IPS-15b (cell line): ENCODE results near the gene TGFBR2.

Experiments
- H3K27me3 ChIP-seq: one replicate; pipeline ENCODE4 v1.6.1; 2013; ENCODE audit warnings: low read length; ENCODE audit not compliant: control insufficient read depth, insufficient read depth
- H3K36me3 ChIP-seq: one replicate; pipeline ENCODE4 v1.6.1; 2013; ENCODE audit warnings: low read length; ENCODE audit not compliant: control insufficient read depth, insufficient read depth
- H3K4me1 ChIP-seq: one replicate; pipeline ENCODE4 v1.6.1; 2013; ENCODE audit warnings: mild to moderate bottlenecking, low read length; ENCODE audit not compliant: control insufficient read depth, insufficient read depth
- H3K4me3 ChIP-seq: one replicate; pipeline ENCODE4 v1.5.1; 2013; ENCODE audit warnings: low read depth, low read length
- H3K9ac ChIP-seq: one replicate; pipeline ENCODE4 v1.6.1; 2013; ENCODE audit warnings: low read depth, mild to moderate bottlenecking, low read length
- H3K9me3 ChIP-seq: one replicate; pipeline ENCODE4 v1.6.1; 2013; ENCODE audit warnings: mild to moderate bottlenecking, low read length; ENCODE audit not compliant: control insufficient read depth, insufficient read depth

Gene TGFBR2

DNA sequence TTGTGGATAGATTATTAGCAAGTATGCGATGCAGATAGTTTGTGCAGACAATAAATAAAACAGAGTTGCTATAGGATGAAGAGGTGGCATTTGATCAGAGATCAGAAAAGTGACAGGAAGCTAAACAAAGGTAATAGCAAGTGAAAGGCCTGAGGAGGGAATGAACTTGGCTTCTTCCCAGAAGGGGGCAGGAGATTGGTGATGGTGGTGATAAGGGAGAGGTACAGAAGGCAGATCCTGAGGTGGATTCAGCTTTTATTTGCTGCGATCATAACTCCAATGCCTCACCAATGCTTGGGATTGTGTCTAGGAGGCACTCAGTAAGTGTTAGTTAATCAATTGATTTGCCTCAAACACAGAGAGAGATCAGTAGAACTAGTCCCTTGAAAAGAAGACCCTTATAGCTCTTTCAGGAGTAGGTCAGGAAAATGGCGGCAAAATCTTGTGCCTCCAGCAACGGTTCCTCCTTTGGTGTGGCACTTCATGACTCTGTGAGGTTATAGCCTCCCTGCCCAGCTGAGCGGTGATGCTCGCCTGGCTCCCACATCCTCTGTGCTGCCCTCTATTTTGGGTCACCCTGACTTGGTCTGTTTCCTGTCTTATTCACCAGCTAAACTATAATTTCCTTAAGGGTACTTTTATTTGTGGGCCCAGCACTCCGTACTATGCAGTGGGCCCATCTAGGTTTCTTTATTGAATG, 37.5 kb downstream of the TGFBR2 start:
- Histone ChIP-seq H3K4me1 (peaks cover 4% of the 10 kb centered on the region), H3K9ac (no peak overlapping the region)

DNA sequence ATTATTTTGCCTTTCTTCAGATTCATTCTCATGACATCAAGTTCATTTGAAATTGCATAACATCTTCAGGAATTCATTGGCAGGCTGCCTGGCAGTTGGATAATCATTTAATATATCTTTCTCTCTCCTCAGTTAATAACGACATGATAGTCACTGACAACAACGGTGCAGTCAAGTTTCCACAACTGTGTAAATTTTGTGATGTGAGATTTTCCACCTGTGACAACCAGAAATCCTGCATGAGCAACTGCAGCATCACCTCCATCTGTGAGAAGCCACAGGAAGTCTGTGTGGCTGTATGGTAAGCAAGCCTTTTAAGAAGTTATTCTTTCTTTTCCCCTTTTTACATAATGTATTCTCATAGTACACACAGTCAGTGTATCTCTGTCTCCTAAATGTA, 38.2 kb downstream of the TGFBR2 start:
- Histone ChIP-seq H3K27me3 (no peaks in the 10 kb centered on the region), H3K4me3 (no peak overlapping the region), H3K4me1 (peaks cover 8% of the 10 kb centered on the region), H3K9ac (no peak overlapping the region), H3K9me3 (no peaks in the 10 kb centered on the region), H3K36me3 (no peaks in the 10 kb centered on the region)

More for the DNA sequence above, 37.5 kb downstream of the TGFBR2 start:
- Histone ChIP-seq H3K4me3 (no peak overlapping the region), H3K9me3 (no peaks in the 10 kb centered on the region), H3K27me3 (no peaks in the 10 kb centered on the region), H3K36me3 (no peaks in the 10 kb centered on the region)

DNA sequence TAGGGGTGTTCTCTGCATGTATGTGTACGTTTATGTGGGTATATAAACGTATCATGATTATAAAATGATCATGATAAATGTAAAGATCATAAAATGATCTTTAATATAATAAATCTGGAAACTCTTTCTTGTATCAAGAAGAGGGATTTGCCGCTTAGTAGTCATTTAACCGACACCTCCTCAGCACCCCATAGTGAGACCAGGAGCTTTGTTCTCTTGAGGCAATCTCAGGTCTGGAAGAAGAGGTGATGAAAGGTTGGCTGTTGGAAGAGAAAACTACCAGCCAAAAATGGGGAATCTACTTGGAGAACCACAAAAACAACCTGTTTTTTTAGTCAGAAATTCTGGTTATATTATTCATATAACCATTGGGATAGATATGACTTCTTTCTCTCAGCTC, 38.7 kb downstream of the TGFBR2 start:
- Histone ChIP-seq H3K9ac (no peak overlapping the region), H3K36me3 (no peaks in the 10 kb centered on the region), H3K4me1 (peaks cover 8% of the 10 kb centered on the region), H3K27me3 (no peaks in the 10 kb centered on the region), H3K9me3 (no peaks in the 10 kb centered on the region), H3K4me3 (no peak overlapping the region)

DNA sequence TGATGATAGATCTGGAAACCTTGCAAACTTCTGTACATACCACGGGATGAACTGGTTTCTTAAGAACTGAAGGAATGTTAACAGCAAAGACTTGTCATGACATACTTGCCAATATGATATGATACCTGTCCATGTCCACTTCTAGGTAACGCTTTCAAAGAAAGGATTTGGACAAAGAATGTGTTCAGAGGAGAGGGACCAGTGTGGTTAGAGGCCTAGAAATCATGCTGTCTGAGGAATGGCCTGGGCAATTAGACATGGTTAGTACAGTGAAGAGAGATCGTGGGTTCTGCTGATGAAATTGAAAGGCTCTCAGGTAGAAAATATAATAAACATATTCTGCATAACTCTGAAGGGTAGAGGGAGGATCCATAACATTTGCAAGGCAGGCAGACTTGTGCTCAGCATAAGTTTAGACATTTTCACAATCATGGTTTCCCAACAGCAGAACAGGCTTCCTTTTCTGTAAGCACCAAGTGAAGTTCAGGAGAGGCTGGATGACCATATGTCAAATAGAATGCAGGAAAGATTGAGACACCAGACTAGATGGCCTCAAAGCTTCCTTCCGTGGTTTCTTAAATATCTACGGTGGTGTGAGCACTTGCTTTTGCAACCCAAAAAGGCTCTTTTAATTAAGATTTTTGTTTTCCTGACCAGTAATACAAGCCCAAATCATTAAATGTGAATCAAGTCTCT, 39.9 kb downstream of the TGFBR2 start:
- Histone ChIP-seq H3K4me1 (peaks cover 8% of the 10 kb centered on the region), H3K9me3 (no peaks in the 10 kb centered on the region), H3K9ac (no peak overlapping the region), H3K27me3 (no peaks in the 10 kb centered on the region), H3K4me3 (no peak overlapping the region), H3K36me3 (no peaks in the 10 kb centered on the region)

DNA sequence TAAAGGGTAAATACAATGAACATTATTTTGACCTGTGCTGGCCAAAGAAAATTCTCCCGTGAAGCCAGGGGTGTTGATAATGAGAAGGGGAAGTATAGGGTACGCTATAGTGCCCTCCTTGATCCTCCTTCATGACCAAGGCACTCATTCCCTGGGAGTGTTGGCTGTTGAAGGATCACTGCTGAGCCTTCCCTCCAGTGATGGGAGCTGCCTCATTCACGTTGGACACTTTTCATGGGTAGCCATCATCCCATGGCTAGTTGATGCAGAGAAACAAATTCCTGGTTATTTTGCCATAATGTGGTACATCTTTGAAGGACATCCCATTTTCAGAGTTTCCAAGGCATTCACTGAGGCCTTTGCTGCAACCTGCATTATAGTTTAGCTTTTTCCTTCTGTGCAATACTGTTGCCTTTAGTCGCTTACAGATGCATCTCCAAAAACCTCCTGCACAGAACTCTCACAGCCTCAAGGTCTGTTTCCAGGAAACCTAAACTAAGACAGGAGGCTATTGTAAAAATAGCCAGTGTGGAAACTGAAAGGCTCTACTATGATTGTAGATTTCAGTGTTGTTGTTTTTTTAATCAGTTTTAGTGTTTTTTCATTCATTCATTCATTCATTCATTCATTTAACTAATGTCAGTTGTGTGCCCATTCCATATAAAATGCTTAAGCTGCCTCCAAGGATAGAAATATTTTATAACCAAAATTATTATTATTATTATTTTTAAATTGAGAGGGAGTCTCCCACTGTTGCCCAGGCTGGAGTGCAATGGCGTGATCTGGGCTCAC, 40.8 kb downstream of the TGFBR2 start:
- H3K4me3 ChIP-seq, result no peak overlapping the region
- no peaks in the 10 kb centered on the region for H3K27me3 ChIP-seq
- H3K36me3 ChIP-seq, result no peaks in the 10 kb centered on the region
- peaks cover 8% of the 10 kb centered on the region for H3K4me1 ChIP-seq
- no peak overlapping the region for H3K9ac ChIP-seq
- H3K9me3 ChIP-seq, result no peaks in the 10 kb centered on the region

DNA sequence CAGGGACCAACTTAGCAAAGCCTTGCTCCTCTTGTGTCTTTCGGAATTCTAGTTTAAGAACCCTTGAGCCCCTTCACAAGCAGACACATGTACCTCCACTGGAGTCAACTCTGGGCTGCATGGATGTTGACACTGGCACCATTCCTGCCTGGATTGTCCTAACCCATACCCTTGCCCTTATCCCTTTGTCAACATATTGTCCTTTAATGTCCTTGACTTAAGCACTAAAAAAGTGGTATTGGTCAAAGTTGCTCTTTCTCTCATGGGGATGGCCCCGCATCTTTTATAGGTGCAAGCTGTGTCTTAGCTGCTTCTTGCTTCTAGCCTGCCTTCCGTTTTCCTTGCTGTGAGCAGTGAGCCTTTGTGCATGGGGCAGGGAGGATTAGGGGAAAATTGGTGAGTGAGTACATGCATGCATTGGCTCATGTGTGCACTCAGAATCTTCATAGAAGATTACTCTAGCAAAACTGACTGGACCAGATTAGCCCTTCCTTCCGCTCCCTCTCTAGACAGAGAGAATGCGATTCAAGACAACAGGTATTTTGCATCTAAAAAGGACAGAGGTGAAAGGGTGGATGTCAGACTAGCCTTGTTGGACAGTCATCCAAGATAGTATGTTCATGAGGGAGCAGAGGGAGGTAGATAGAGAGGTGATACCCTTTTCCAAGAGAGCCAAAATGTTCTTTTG, 42.4 kb downstream of the TGFBR2 start:
- H3K9ac ChIP-seq, result no peak overlapping the region
- H3K36me3 ChIP-seq, result no peaks in the 10 kb centered on the region
- peaks cover 8% of the 10 kb centered on the region for H3K4me1 ChIP-seq
- no peak overlapping the region for H3K4me3 ChIP-seq
- H3K27me3 ChIP-seq, result no peaks in the 10 kb centered on the region
- H3K9me3 ChIP-seq, result no peaks in the 10 kb centered on the region

DNA sequence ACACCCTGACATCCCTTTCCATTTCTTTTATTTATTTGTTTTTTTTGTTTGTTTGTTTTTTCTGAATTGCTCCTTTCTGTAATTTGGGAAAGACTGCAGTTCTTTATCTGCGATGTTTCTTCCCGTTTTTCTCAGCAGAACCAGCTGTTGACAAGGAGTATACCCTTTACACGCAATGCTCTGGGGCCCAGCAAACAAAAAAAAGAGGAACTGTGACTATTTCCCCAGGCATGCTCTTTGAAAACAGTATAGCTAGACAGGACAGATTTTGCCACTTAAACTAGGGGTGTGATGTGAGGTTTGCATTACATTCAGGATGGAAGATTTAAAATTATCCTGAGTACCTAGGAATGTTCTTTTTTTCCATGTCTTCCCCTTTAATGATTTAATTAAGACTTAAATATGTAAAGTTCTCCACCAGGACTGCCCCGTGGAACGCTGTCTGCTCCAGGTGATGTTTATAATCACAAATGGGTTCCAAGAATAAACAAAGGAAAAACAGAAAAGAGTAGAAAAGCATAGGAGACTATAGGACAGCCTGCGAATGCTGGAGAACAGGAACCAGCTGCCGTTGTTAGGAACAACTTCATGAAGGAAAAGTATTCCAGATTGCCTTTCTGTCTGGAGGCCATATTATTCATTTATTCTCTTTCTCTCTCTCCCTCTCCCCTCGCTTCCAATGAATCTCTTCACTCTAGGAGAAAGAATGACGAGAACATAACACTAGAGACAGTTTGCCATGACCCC, 43.3 kb downstream of the TGFBR2 start:
- no peak overlapping the region for H3K9ac ChIP-seq
- no peaks in the 10 kb centered on the region for H3K36me3 ChIP-seq
- no peaks in the 10 kb centered on the region for H3K9me3 ChIP-seq
- peaks cover 8% of the 10 kb centered on the region for H3K4me1 ChIP-seq
- no peak overlapping the region for H3K4me3 ChIP-seq
- no peaks in the 10 kb centered on the region for H3K27me3 ChIP-seq

DNA sequence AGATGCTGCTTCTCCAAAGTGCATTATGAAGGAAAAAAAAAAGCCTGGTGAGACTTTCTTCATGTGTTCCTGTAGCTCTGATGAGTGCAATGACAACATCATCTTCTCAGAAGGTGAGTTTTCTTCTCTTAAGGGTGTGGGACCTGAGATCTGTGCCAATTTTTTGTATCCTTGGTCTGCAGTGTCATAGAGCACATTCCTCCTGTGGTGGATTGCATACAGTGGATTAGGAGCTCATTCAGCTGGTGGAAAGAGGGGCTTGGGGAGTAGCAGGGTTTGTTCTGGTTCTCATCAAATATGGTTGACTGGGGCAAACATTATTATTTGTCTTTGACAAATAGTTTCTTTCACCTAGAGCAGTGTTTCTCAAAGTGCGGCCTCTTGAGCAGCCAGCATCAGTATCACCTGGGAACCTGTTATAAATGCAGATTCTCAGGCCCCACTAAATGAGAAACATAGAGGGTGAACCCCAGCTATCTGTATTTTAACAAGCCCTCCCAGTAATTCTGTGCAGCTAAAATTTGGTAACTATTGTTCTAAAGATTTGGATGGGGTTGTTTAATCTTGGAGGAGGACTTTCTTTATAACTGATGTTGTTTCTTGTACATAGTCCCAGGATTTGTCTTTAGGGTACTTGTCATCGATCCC, 44.1 kb downstream of the TGFBR2 start:
- H3K9ac ChIP-seq, result no peak overlapping the region
- no peaks in the 10 kb centered on the region for H3K27me3 ChIP-seq
- no peaks in the 10 kb centered on the region for H3K36me3 ChIP-seq
- H3K4me3 ChIP-seq, result no peak overlapping the region
- H3K4me1 ChIP-seq, result peaks cover 8% of the 10 kb centered on the region
- H3K9me3 ChIP-seq, result no peaks in the 10 kb centered on the region

DNA sequence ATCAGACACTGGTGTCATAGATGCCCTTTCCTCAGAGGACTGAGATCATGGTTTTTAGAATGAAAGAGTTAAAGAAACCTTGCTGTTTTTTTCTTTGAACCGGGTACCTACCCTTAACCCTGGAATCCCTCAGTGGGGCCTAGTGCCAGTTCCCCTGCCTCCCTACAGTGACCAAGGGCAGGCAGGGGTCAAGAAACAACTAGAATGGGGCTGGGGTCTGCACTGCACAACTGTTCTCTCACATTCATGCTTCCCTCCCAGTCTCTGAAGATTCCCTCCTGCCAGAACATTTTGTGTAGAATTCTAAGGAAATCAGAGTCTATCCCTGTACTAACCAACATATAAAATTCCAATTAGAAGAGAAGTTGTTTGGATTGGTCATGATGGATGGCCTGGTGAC, 47.9 kb downstream of the TGFBR2 start:
- H3K9ac ChIP-seq, result no peak overlapping the region
- H3K4me3 ChIP-seq, result no peak overlapping the region
- H3K27me3 ChIP-seq, result no peaks in the 10 kb centered on the region
- H3K36me3 ChIP-seq, result no peaks in the 10 kb centered on the region
- H3K4me1 ChIP-seq, result peaks cover 11% of the 10 kb centered on the region
- no peaks in the 10 kb centered on the region for H3K9me3 ChIP-seq

DNA sequence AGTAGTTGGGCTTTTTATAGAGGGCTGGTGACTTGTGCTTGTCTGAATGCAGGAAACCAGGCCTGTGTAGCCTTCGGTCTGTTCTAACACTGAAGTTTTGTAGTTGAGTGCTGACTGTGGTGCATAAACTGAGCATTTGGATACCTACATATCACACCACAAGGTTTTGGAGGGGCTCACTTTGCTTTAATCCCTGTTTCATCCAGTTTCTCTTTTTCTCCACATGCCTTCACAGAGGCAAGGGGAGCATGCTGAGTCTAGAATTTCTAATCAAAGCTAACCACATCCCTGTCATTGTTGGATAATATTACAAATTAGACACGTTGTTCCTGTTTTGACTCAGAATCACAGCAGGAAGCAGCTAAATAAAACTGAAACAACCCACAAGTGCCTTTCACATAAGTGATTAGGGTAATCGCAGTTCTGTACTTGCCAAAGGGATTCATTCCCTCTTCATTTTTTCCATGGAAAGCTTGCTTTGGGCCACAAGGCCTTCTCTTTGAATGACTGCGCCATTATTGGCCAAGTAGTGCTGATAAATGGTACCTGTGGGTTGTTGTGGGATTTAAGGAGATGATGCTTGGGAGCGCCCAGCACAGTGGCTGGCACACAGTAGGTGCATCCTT, 48.9 kb downstream of the TGFBR2 start:
- Histone ChIP-seq H3K36me3 (no peaks in the 10 kb centered on the region), H3K9ac (no peak overlapping the region), H3K4me3 (no peak overlapping the region), H3K9me3 (no peaks in the 10 kb centered on the region), H3K4me1 (peaks cover 13% of the 10 kb centered on the region), H3K27me3 (no peaks in the 10 kb centered on the region)
